Stromal cell of bone marrow (primary cell): ENCODE measurements around the gene RAB3IL1.

ENCODE experiments used
- DNase-seq: peaks from one replicate; pipeline ENCODE4 v3.0.0-alpha.2; 2012; ENCODE audit warnings: low read depth

RAB3IL1 gene

GRCh38 chr11:61919705-61920631, 2.6 kb upstream of the RAB3IL1 start:
- DNase-seq, result no peak

DNA sequence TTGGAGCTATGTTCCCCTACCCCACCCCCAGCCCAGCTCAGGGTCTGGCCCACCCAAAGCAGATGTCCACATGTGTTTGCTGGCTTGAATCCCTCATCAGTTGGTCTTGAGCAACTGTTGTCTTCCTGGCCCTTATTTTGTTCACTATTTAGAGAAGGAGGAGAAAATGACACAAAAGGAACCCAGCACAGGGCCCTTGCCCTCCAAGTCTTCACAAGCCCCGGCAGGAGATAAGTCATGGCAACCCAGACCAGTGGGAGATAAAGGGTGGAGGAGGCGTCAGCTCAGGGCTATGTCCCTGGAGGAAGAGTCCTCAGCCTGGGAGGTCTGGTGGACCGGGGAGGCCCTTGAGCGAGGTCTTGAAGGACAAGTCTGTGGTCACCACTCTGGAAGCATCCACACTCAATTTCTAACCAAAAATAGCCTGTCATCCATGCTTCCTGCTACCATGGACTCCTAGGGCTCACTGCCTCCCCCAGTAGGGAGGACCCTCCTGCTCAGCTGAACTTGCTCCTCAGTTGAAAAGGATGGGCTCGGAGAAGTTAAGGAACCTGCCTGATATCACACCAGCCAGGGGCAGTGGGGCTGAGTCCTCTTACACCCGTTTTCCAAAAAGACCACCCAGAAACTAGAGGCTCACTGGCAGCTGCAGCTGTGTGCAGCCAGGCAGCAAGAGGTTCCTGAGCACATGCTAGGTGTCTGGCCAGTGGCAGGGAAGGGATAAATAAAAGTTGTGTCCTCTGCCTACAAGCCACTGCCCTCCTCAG, 1.8 kb upstream of the RAB3IL1 start:
- DNase-seq, result no peak

DNA sequence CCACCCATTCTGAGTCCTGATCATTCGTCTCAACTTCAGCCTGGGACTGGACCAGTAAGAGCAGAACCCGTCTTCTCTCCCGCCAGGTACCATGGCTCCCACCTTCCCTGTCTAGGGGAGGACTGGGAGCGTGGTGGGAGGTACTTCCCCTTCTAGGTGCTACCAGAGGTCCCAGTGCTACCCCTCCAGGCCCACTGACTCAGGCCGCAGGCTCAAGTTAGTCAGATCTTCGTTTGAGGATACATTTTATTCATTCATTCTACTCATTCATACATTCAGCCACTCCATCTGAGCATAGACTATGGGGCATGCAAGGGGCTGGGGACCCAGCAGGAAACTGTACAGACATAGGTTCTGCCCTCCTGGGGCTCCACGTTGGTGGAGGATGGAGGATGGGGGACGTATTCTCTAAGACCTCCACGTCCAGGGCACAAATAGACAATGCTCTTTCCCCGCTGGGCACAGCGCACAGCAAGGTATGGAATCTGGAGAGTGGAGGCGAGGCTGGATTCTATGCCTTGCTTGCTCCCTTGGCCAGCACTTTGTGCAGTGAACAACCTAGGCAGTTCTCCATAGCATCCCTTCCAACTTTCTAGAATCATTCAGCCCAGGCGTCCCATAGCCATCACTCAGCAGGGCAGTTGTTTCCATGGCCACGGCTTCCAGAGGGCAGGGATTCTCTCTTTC, 1.0 kb upstream of the RAB3IL1 start:
- no peak for DNase-seq

GRCh38 chr11:61916737-61917333, 531 bp downstream of the RAB3IL1 start:
- no peak for DNase-seq

DNA sequence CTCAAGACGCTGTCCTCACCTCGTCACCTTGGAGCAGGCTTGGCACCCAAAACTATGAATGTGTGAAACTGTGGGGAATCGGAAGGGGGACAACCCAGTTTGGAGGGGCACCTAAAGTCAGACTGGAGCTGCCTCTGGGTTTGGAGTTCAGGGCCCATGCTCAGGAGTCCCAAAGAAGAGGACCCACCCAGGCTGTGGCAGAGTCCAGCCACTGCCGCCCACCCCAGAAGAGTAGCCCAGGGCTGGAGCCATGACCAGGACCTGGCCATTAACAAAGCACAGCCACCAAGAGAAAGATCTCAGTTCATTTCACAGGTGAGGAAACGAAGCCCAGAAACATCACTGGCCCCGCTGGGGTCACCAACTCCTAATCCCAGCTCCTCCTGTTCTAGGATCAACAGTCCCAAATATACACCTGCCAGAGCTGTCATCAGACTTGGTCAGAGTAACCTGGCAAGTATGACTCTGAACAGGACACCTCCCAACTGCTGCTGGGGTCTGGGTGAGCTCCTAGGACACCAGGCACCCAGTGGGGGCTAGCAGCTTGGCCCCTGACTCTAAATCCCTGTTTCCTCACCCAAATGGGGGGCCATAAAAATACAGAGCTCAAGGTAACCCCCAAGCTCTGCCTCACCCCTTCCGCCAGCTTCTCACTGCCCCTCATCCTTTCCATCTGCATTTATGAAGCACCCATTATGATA, 2.7 kb downstream of the RAB3IL1 start:
- DNase-seq, result no peak

DNA sequence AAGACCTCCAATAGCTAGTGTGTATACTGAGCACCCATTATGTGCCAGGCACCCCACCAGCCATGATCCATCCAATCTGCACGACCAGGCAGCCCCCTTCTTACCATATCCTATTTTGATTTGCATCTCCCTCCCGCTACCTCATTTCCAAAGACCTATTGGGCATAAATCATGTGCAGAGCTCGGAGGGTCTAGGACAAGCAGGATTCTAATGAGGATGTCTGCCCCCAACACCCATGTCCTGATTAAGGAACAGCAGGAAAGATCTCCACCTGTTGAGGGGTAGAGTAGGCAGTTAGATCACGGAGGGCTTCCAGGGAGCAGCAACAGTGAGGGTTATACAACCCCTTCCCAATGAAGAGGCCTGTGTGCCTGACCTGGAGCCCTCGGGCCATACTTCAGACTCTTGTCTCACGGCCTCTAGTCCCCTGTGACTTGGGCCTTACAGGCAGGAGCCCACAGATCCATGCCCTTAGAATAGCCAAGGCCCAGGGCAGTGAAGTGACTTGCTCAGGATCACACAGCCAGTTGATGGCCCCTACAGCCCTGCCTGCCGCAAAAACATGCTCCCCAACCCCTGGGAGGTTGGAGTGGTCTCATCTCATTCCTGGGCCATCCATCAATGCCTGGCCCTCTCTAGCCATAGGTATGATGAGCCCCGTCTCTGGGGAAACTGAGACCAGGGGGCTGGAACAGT, 3.5 kb downstream of the RAB3IL1 start:
- DNase-seq, result no peak

GRCh38 chr11:61912991-61913698, 4.2 kb downstream of the RAB3IL1 start:
- DNase-seq, result no peak

- DNase-seq, result no peak
Observed at GRCh38 chr11:61912530-61912898, 4.9 kb downstream of the RAB3IL1 start.

GRCh38 chr11:61911701-61912529, 5.5 kb downstream of the RAB3IL1 start:
- DNase-seq, result no peak

GRCh38 chr11:61911128-61911700, 6.2 kb downstream of the RAB3IL1 start:
- DNase-seq, result no peak

GRCh38 chr11:61910187-61911127, 6.9 kb downstream of the RAB3IL1 start:
- DNase-seq, result no peak

DNA sequence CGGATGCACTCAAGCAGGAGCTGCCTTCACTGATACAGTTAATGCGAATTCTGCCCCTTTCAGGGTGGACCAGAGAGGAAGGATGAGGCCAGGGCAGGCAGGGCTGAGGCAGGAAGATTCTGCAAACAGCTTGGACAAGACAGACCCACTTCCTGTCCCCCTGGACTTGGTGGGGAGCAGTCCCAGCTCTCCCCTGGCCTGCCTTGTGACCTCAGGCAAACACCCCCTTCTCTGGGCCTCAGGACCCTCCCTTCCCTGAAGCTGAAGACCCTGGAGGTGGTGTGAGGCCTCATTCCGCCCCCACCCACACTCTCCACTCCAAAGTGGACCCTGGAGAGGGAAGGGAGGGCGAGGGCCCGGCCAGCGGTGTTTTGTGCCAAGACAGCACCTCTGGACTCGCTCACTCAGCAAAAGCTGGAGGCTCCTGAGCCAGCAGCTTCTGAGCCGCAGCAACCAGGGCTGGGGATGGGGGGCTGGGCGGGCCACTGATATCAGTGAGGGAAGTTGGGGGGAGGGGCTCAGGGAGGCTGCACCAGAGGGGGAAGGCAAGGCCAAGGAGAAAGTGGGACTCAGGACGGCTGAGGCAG, 8.5 kb downstream of the RAB3IL1 start:
- DNase-seq, result no peak

- DNase-seq, result no peak
Observed at GRCh38 chr11:61907871-61908729, 9.3 kb downstream of the RAB3IL1 start.

- DNase-seq, result no peak
Observed at GRCh38 chr11:61907282-61907681, 10.1 kb downstream of the RAB3IL1 start.

- no peak for DNase-seq
Observed at GRCh38 chr11:61906522-61906909, 10.8 kb downstream of the RAB3IL1 start.

GRCh38 chr11:61905801-61906521, 11.4 kb downstream of the RAB3IL1 start:
- no peak for DNase-seq
